SK-N-SH (cell line): ENCODE data around the gene PHKG1. TPM values are rescaled to one million over a fixed set of nuclear protein-coding genes. Genes with fewer than 3 reads are reported as not detected.
"Not testable (repeated sequence)": the region's sequence is repeated elsewhere in the genome, so short reads cannot be mapped to it uniquely, and the experiment has no call there.

Experiments
- CTCF ChIA-PET: fragments of 300-600, 350-600 bp; formaldehyde crosslinking; extraction: SDS; loops from one replicate; lab custom pipeline; 2021; lab: Yijun Ruan, JAX
- POLR2A ChIA-PET: fragments of 350-600 bp; sonication (Branson Sonifier 250); formaldehyde crosslinking; extraction: SDS; loops from one replicate; lab custom pipeline; 2020; ENCODE audit warnings: antibody characterized with exemption, inconsistent platforms; lab: Yijun Ruan, JAX
- DNase-seq: peaks from one replicate; pipeline ENCODE4 v3.0.0; 2012
- H2AFZ ChIP-seq: fragments of 200-600 bp; sonication (generic); 2 replicates; pipeline ENCODE4 v1.8.1; 2016; ENCODE audit warnings: antibody characterized with exemption, mild to moderate bottlenecking, low read depth
- H3F3A ChIP-seq: fragments of 200-600 bp; sonication (generic); replicated peaks from 2 replicates; pipeline ENCODE3; 2016; ENCODE audit warnings: antibody characterized with exemption, mild to moderate bottlenecking; ENCODE audit not compliant: insufficient read depth
- H3K27ac ChIP-seq, 2 experiments: fragments of 200-500 bp in 1 of 2; fragments of 200-600 bp in 1 of 2; sonication (Bioruptor generic) in 1 of 2; sonication (generic), shearing (Covaris generic) in 1 of 2; 2 replicates each; pipeline versions ENCODE4 v1.5.1 to v1.6.1; 2014 to 2016; ENCODE audit warnings: low read depth in 2 of 2, inconsistent platforms in 1 of 2, low read length in 1 of 2, mild to moderate bottlenecking in 1 of 2, mixed read lengths in 1 of 2
- H3K27me3 ChIP-seq: fragments of 200-600 bp; sonication (generic), shearing (Covaris generic); 2 replicates; pipeline ENCODE4 v1.6.1; 2016; ENCODE audit warnings: mixed run types; ENCODE audit not compliant: insufficient read depth
- H3K36me3 ChIP-seq, 2 experiments: fragments of 200-500 bp in 1 of 2; fragments of 200-600 bp in 1 of 2; sonication (Bioruptor generic) in 1 of 2; sonication (generic) in 1 of 2; replicated peaks in 1 of 2; 2 replicates each; pipeline versions ENCODE3 to v1.5.1; 2014 to 2016; ENCODE audit warnings: low read length in 1 of 2, mild to moderate bottlenecking in 1 of 2; ENCODE audit not compliant: insufficient read depth in 2 of 2, control insufficient read depth in 1 of 2
- H3K4me1 ChIP-seq, 2 experiments: fragments of 200-500 bp in 1 of 2; fragments of 200-600 bp in 1 of 2; sonication (Bioruptor generic) in 1 of 2; sonication (generic), shearing (Covaris generic) in 1 of 2; 2 replicates each; pipeline versions ENCODE4 v1.5.1 to v1.6.1; 2014 to 2016; ENCODE audit warnings: low read depth in 1 of 2, low read length in 1 of 2, mixed run types in 1 of 2; ENCODE audit not compliant: insufficient read depth in 2 of 2, control insufficient read depth in 1 of 2
- H3K4me2 ChIP-seq: fragments of 200-600 bp; sonication (generic), shearing (Covaris generic); 2 replicates; pipeline ENCODE4 v1.6.1; 2017; ENCODE audit warnings: mixed run types
- H3K4me3 ChIP-seq, 2 experiments: fragments of 200-500 bp in 1 of 2; fragments of 200-600 bp in 1 of 2; sonication (Bioruptor generic) in 1 of 2; sonication (generic), shearing (Covaris generic) in 1 of 2; 2 replicates each; pipeline versions ENCODE4 v1.5.1 to v1.8.1; 2014 to 2016; ENCODE audit warnings: low read depth in 2 of 2, inconsistent platforms in 1 of 2, low read length in 1 of 2, mild to moderate bottlenecking in 1 of 2, mixed read lengths in 1 of 2, moderate library complexity in 1 of 2
- H3K79me2 ChIP-seq: fragments of 200-600 bp; sonication (generic); 2 replicates; pipeline ENCODE4 v1.8.1; 2017; ENCODE audit warnings: mild to moderate bottlenecking; ENCODE audit not compliant: insufficient read depth
- H3K9ac ChIP-seq: fragments of 200-600 bp; sonication (generic); 2 replicates; pipeline ENCODE4 v1.6.1; 2017; ENCODE audit warnings: mixed run types
- H3K9me2 ChIP-seq: fragments of 200-600 bp; sonication (generic); 2 replicates; pipeline ENCODE4 v1.6.1; 2017; ENCODE audit warnings: mixed run types
- H3K9me3 ChIP-seq: fragments of 200-600 bp; sonication (generic); 2 replicates; pipeline ENCODE4 v1.6.1; 2017; ENCODE audit warnings: mixed run types, mild to moderate bottlenecking, moderate library complexity
- H4K20me1 ChIP-seq: fragments of 200-600 bp; sonication (generic); 2 replicates; pipeline ENCODE4 v1.6.1; 2017; ENCODE audit warnings: mild to moderate bottlenecking, mixed run types; ENCODE audit not compliant: insufficient read depth
- ELF1 ChIP-seq: IDR thresholded peaks from 2 replicates; pipeline ENCODE4 v1.4.0; 2012
- POLR2AphosphoS5 ChIP-seq: IDR thresholded peaks from 2 replicates; pipeline ENCODE4 v1.6.1; 2012; ENCODE audit warnings: low read depth, low read length
- RAD21 ChIP-seq: IDR thresholded peaks from 2 replicates; pipeline ENCODE4 v1.6.1; 2012; ENCODE audit warnings: mild to moderate bottlenecking, low read length
- TEAD4 ChIP-seq: IDR thresholded peaks from 2 replicates; pipeline ENCODE4 v1.4.0; 2012; ENCODE audit warnings: mild to moderate bottlenecking, borderline replicate concordance; ENCODE audit not compliant: insufficient read depth
- YY1 ChIP-seq: IDR thresholded peaks from 2 replicates; pipeline ENCODE4 v1.4.0; 2012; ENCODE audit warnings: low read depth, mild to moderate bottlenecking
- WGBS: methylation state at CpG from one replicate; pipeline ENCODE4 v1.1.6; 2017; ENCODE audit warnings: low lambda C conversion rate; 5-methylcytosine and 5-hydroxymethylcytosine counted together
- polyA plus RNA-seq, 3 experiments: library from polyadenylated mRNA; depleted of rRNA; stranded (reverse); fragments of >200 nt; gene quantifications; 2 replicates each; pipeline ENCODE4 v1.2.3, GENCODE V29; 2012
- TF ChIP-seq, protein P1 (sequence below): IDR thresholded peaks from 2 replicates; pipeline ENCODE4 v1.4.0; 2012; ENCODE audit warnings: low read depth

PHKG1 gene
- polyA plus RNA-seq, 1 of the 3 experiments (the other 2 are of a cell fraction), result 2.5 TPM

DNA sequence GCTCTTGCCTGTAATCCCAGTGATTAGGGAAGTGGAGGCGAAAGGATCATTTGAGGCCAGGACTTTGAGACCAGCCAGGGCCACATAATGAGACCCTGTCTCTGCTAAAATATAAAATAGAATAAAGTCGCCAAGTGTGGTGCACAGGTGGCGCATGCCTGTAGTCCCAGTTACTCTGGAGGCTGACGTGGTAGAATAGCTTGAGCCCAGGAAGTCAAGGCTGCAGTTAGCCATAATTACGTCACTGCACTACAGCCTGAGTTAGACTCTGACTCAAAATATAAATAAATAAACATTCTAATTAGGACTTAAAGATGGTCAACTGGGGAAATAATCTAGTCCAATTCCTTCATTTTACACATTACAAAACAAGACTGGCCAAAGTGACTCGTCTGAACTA, 12.8 kb upstream of the PHKG1 start:
- CTCF ChIA-PET, result interaction anchor here (1.2 to 1.6 kb wide), 3 partner anchors 26 to 31 kb away, joined by 4 to 9 read pairs (median 8); no protein-coding TSS in a partner anchor
- H3K4me2 ChIP-seq, result peak overlapping the region; percentile 86
- H3K4me3 ChIP-seq, result peak overlapping the region; percentile 75 to 86
- H3K27me3 ChIP-seq, result no peaks in the 10 kb centered on the region; the same call in 1 of the 2 replicates
- H3K79me2 ChIP-seq, result peaks cover 40% of the 10 kb centered on the region
- peaks cover 31% of the 10 kb centered on the region for H3F3A ChIP-seq
- peak overlapping the region; percentile 92 for H3K9ac ChIP-seq
- 8% methylated on average over 6 of the region's 6 CpGs for WGBS
- peaks cover 34 to 42% of the 10 kb centered on the region in 2 experiments for H3K36me3 ChIP-seq
- POLR2A ChIA-PET, result interaction anchor here (0.8 to 1.5 kb wide), 5 partner anchors 10 to 219 kb away, joined by 3 to 8 read pairs (median 4); partner anchors contain the start of genes CCT6A, NUPR2 and PSPH
- TF ChIP-seq ELF1 (0 out of 2 replicates have a peak, but pooled peaks have one; percentile 6), YY1 (no peak), RAD21 (no peak)
- TF ChIP-seq, protein P1, sequence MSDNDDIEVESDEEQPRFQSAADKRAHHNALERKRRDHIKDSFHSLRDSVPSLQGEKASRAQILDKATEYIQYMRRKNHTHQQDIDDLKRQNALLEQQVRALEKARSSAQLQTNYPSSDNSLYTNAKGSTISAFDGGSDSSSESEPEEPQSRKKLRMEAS, result 0 out of 2 replicates have a peak, but pooled peaks have one; percentile 19
- H3K27ac ChIP-seq, result peak overlapping the region; percentile 70 to 88; a peak in 3 of 4 replicates
- no peaks in the 10 kb centered on the region for H3K9me3 ChIP-seq
- H2AFZ ChIP-seq, result peak overlapping the region; percentile 52; the same call in 1 of the 2 replicates
- H3K9me2 ChIP-seq, result no peaks in the 10 kb centered on the region
- H3K4me1 ChIP-seq, result peaks cover 0 to 8% of the 10 kb centered on the region in 2 experiments; a peak in 2 of 4 replicates
- no peak for DNase-seq
- H4K20me1 ChIP-seq, result peaks cover 33% of the 10 kb centered on the region

DNA sequence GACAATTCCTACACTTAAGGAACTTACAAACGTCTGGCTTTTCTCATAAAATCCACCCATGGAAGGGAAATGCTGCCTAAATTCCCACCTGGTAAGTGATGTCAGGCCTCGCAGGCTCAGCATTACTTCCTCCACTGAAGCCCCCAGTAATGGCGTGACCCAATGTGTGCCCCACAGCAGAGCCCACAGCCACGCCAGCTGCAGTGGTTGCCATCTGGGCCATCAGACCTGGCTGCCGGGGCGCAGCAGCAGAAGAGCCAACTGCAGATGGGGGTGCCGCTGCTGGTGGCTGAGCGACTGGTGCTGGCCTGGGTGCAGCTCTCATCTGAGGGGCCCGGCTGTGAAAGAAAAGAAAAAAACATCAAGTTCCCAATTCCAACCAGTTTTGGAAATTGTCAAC, 11.4 kb upstream of the PHKG1 start:
- not testable (repeated sequence) for H3K4me3 ChIP-seq, DNase-seq, H3K9me3 ChIP-seq, H2AFZ ChIP-seq, H3K4me2 ChIP-seq, H3K9ac ChIP-seq, H3K27ac ChIP-seq, H3K4me1 ChIP-seq, H3K9me2 ChIP-seq, H3K27me3 ChIP-seq
- H3K36me3 ChIP-seq, result peaks cover 44 to 55% of the 10 kb centered on the region in 2 experiments
- peaks cover 40% of the 10 kb centered on the region for H3K79me2 ChIP-seq
- ChIA-PET POLR2A (interaction anchor here (0.6 kb wide), 1 partner anchor 11 kb away, joined by 8 read pairs; no protein-coding TSS in a partner anchor), CTCF (interaction anchor here (0.6 to 1.3 kb wide), 4 partner anchors 24 to 140 kb away, joined by 3 to 4 read pairs (median 4); no protein-coding TSS in a partner anchor)
- H4K20me1 ChIP-seq, result peaks cover 33% of the 10 kb centered on the region
- WGBS, result 83% methylated on average over 8 of the region's 9 CpGs
- H3F3A ChIP-seq, result peaks cover 39% of the 10 kb centered on the region

DNA sequence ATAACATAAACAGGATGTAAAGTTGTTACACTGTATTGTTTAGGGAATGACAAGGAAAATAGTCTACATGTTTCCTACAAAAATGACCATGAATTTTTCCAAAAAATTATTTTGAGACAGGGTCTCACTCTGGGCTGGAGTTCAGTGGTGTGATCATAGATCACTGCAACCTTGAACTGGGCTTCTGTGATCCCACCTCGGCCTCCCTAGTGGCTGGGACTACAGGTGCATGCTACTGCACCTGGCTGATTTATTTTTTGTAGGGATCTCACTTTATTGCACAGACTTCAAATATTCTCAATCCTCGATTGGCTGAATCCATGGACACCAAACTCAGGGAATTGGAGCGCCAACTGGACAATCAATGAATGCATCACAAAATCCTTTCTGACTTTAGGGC, 6.9 kb upstream of the PHKG1 start:
- no peak overlapping the region for H2AFZ ChIP-seq
- POLR2A ChIA-PET, result no interaction called here
- no peaks in the 10 kb centered on the region for H3K27me3 ChIP-seq
- TF ChIP-seq POLR2AphosphoS5, result 0 out of 2 replicates have a peak, but pooled peaks have one; percentile 14
- TF ChIP-seq TEAD4, result no peak
- 95% methylated on average over 3 of the region's 3 CpGs for WGBS
- peaks cover 0 to 7% of the 10 kb centered on the region in 2 experiments; a peak in 2 of 4 replicates for H3K4me1 ChIP-seq
- peaks cover 29% of the 10 kb centered on the region for H4K20me1 ChIP-seq
- H3K36me3 ChIP-seq, result peaks cover 44 to 67% of the 10 kb centered on the region in 2 experiments
- CTCF ChIA-PET, result interaction anchor here (1.1 to 2.1 kb wide), 3 partner anchors 20 to 26 kb away, joined by 3 to 8 read pairs (median 3); no protein-coding TSS in a partner anchor
- peaks cover 24% of the 10 kb centered on the region for H3K79me2 ChIP-seq
- no peak overlapping the region for H3K9ac ChIP-seq
- H3K9me2 ChIP-seq, result no peaks in the 10 kb centered on the region
- H3K27ac ChIP-seq, result no peak overlapping the region
- no peaks in the 10 kb centered on the region for H3K9me3 ChIP-seq
- H3F3A ChIP-seq, result peaks cover 58% of the 10 kb centered on the region
- no peak overlapping the region for H3K4me3 ChIP-seq
- no peak overlapping the region for H3K4me2 ChIP-seq
- no peak for DNase-seq
